DND-41 (cell line): Measurements from ENCODE around the gene CTNS.

ENCODE experiments used
- ATAC-seq: fragments of 200-7000 bp; cut with Tn5 transposase; 3 replicates; pipeline ENCODE4 v1.9.1; 2021; ENCODE audit warnings: low read depth; ENCODE audit not compliant: insufficient read depth
- DNase-seq: peaks from one replicate; pipeline ENCODE4 v3.0.0-alpha.2; 2020
- H2AFZ ChIP-seq: 2 replicates; pipeline ENCODE4 v1.6.0; 2012; ENCODE audit warnings: low read depth, low read length
- H3K27ac ChIP-seq: 2 replicates; pipeline ENCODE4 v1.5.1; 2012; ENCODE audit warnings: low read length, inconsistent platforms
- H3K27me3 ChIP-seq: fragments of 200-600 bp; sonication (generic); 2 replicates; pipeline ENCODE4 v1.6.0; 2012; ENCODE audit warnings: low read length, mild to moderate bottlenecking, inconsistent platforms; ENCODE audit not compliant: insufficient read depth, poor library complexity
- H3K36me3 ChIP-seq: 2 replicates; pipeline ENCODE4 v1.5.1; 2012; ENCODE audit warnings: low read length, inconsistent platforms; ENCODE audit not compliant: insufficient read depth
- H3K4me1 ChIP-seq: 2 replicates; pipeline ENCODE4 v1.5.1; 2012; ENCODE audit warnings: mild to moderate bottlenecking, low read length; ENCODE audit not compliant: insufficient read depth
- H3K4me2 ChIP-seq: 2 replicates; pipeline ENCODE4 v1.6.0; 2012; ENCODE audit warnings: mild to moderate bottlenecking, moderate library complexity, low read length, inconsistent platforms; ENCODE audit not compliant: insufficient read depth
- H3K4me3 ChIP-seq, 2 experiments: fragments of 200-600 bp in 1 of 2; shearing (Covaris generic) in 1 of 2; 2 replicates each; pipeline ENCODE4 v1.5.1; 2012 to 2016; ENCODE audit warnings: inconsistent platforms in 2 of 2, low read length in 2 of 2, mild to moderate bottlenecking in 2 of 2, low read depth in 1 of 2, moderate library complexity in 1 of 2
- H3K79me2 ChIP-seq: 2 replicates; pipeline ENCODE4 v1.6.0; 2012; ENCODE audit warnings: low read length, inconsistent platforms; ENCODE audit not compliant: insufficient read depth
- H3K9ac ChIP-seq: 2 replicates; pipeline ENCODE4 v1.6.0; 2012; ENCODE audit warnings: low read depth, mild to moderate bottlenecking, inconsistent platforms, low read length, moderate library complexity
- H3K9me3 ChIP-seq: 2 replicates; pipeline ENCODE4 v1.5.1; 2012; ENCODE audit warnings: low read length, moderate library complexity, mild to moderate bottlenecking, inconsistent platforms; ENCODE audit not compliant: insufficient read depth, severe bottlenecking
- H4K20me1 ChIP-seq: 2 replicates; pipeline ENCODE4 v1.6.0; 2012; ENCODE audit warnings: low read length; ENCODE audit not compliant: insufficient read depth
- CTCF ChIP-seq: IDR thresholded peaks from 2 replicates; pipeline ENCODE4 v1.5.1; 2012; ENCODE audit warnings: borderline replicate concordance, low read length, moderate library complexity, mild to moderate bottlenecking; ENCODE audit not compliant: poor library complexity, severe bottlenecking; ENCODE audit errors: extremely low read depth
- EZH2 ChIP-seq: IDR thresholded peaks from 3 replicates; pipeline ENCODE4 v1.6.1; 2012; ENCODE audit warnings: borderline replicate concordance, low read depth, mild to moderate bottlenecking, moderate library complexity, low read length, inconsistent platforms; ENCODE audit not compliant: severe bottlenecking

CTNS gene

GRCh38 chr17:3603119-3603869 lies 33.3 kb upstream of the CTNS start:
- H3K27me3 ChIP-seq: no peaks in the 10 kb centered on the region
- H3K4me3 ChIP-seq: no peak overlapping the region
- ATAC-seq (no peak), DNase-seq (no peak)
- H3K9me3 ChIP-seq: no peaks in the 10 kb centered on the region
- peaks cover 12% of the 10 kb centered on the region for H3K36me3 ChIP-seq
- no peak for TF ChIP-seq CTCF
- no peak for TF ChIP-seq EZH2
- peaks cover 3% of the 10 kb centered on the region for H4K20me1 ChIP-seq
- no peak overlapping the region for H3K27ac ChIP-seq
- H3K79me2 ChIP-seq: no peaks in the 10 kb centered on the region
- no peak overlapping the region for H3K9ac ChIP-seq
- H3K4me2 ChIP-seq: no peak overlapping the region
- H3K4me1 ChIP-seq: no peaks in the 10 kb centered on the region
- H2AFZ ChIP-seq: no peak overlapping the region

GRCh38 chr17:3603870-3604259 lies 32.7 kb upstream of the CTNS start:
- Histone ChIP-seq H3K4me1 (no peaks in the 10 kb centered on the region), H3K27ac (no peak overlapping the region), H3K4me3 (no peak overlapping the region), H3K9ac (no peak overlapping the region), H3K27me3 (no peaks in the 10 kb centered on the region), H3K36me3 (peaks cover 16% of the 10 kb centered on the region), H3K79me2 (no peaks in the 10 kb centered on the region), H3K4me2 (no peak overlapping the region), H4K20me1 (peaks cover 3% of the 10 kb centered on the region), H2AFZ (no peak overlapping the region), H3K9me3 (no peaks in the 10 kb centered on the region)
- DNase-seq (no peak), ATAC-seq (no peak)
- TF ChIP-seq EZH2: no peak
- TF ChIP-seq CTCF: no peak

GRCh38 chr17:3609689-3610088 lies 26.9 kb upstream of the CTNS start:
- H3K27ac ChIP-seq: no peak overlapping the region
- H3K27me3 ChIP-seq: no peaks in the 10 kb centered on the region
- no peak overlapping the region for H3K4me3 ChIP-seq
- H3K79me2 ChIP-seq: no peaks in the 10 kb centered on the region
- H2AFZ ChIP-seq: no peak overlapping the region
- no peak overlapping the region for H3K9ac ChIP-seq
- H3K9me3 ChIP-seq: no peaks in the 10 kb centered on the region
- H3K4me1 ChIP-seq: no peaks in the 10 kb centered on the region
- H3K4me2 ChIP-seq: no peak overlapping the region
- ATAC-seq (no peak), DNase-seq (no peak)
- peaks cover 57% of the 10 kb centered on the region for H3K36me3 ChIP-seq
- no peak for TF ChIP-seq CTCF
- TF ChIP-seq EZH2: no peak
- H4K20me1 ChIP-seq: peaks cover 3% of the 10 kb centered on the region

GRCh38 chr17:3610523-3610922 lies 26.0 kb upstream of the CTNS start:
- Histone ChIP-seq H3K9ac (no peak overlapping the region), H3K79me2 (no peaks in the 10 kb centered on the region), H4K20me1 (peaks cover 3% of the 10 kb centered on the region), H3K4me1 (no peaks in the 10 kb centered on the region), H3K4me2 (no peak overlapping the region), H3K27ac (no peak overlapping the region), H3K36me3 (peaks cover 65% of the 10 kb centered on the region), H2AFZ (no peak overlapping the region), H3K4me3 (no peak overlapping the region), H3K9me3 (no peaks in the 10 kb centered on the region), H3K27me3 (no peaks in the 10 kb centered on the region)
- DNase-seq (no peak), ATAC-seq (no peak)
- TF ChIP-seq CTCF (no peak), EZH2 (no peak)
